IMR-90 (cell line): ENCODE results near the gene VIPR2. TPM values are rescaled to one million over a fixed set of nuclear protein-coding genes. Genes with fewer than 3 reads are reported as not detected.

Source experiments
- ATAC-seq: fragments of 200-7000 bp; cut with Tn5 transposase; 2 replicates; pipeline ENCODE4 v1.9.1; 2020; ENCODE audit warnings: low read depth, mild to moderate bottlenecking, moderate library complexity
- BruUV-seq: library from RNA; stranded (reverse); fragments of 400-500 nt; replicated peaks from 2 replicates; lab custom pipeline; 2021; lab: Mats Ljungman, UMichigan
- CTCF ChIA-PET: fragments of 300-600 bp; formaldehyde crosslinking; extraction: SDS; loops from one replicate; lab custom pipeline; 2021; ENCODE audit warnings: antibody characterized with exemption; lab: Yijun Ruan, JAX
- POLR2A ChIA-PET: fragments of 300-600 bp; sonication (Branson Sonifier 250); formaldehyde crosslinking; loops from one replicate; lab custom pipeline; 2022; ENCODE audit warnings: antibody characterized with exemption; ENCODE audit not compliant: unreplicated experiment; lab: Charles Lee
- DNase-seq: peaks from one replicate; pipeline ENCODE4 v3.0.0; 2013
- H2AFZ ChIP-seq: replicated peaks from 2 replicates; pipeline ENCODE3; 2013; ENCODE audit warnings: low read length, mild to moderate bottlenecking; ENCODE audit not compliant: poor library complexity
- H2AK5ac ChIP-seq: 2 replicates; pipeline ENCODE4 v1.6.1; 2013; ENCODE audit warnings: low read depth, low read length, inconsistent platforms
- H2AK9ac ChIP-seq: replicated peaks from 2 replicates; pipeline ENCODE3; 2013; ENCODE audit warnings: mild to moderate bottlenecking, low read depth, low read length, moderate library complexity; ENCODE audit not compliant: poor library complexity
- H2BK120ac ChIP-seq: 2 replicates; pipeline ENCODE4 v1.6.1; 2013; ENCODE audit warnings: low read depth, low read length, inconsistent platforms
- H2BK15ac ChIP-seq: 3 replicates; pipeline ENCODE4 v1.6.1; 2013; ENCODE audit warnings: low read depth, low read length, inconsistent platforms
- H2BK20ac ChIP-seq: 2 replicates; pipeline ENCODE4 v1.6.1; 2013; ENCODE audit warnings: low read depth, mild to moderate bottlenecking, inconsistent platforms, low read length, moderate library complexity
- H2BK5ac ChIP-seq: 2 replicates; pipeline ENCODE4 v1.6.1; 2013; ENCODE audit warnings: mild to moderate bottlenecking, low read depth, low read length, inconsistent platforms; ENCODE audit not compliant: poor library complexity, severe bottlenecking
- H3K14ac ChIP-seq: replicated peaks from 2 replicates; pipeline ENCODE4 v1.6.1; 2013; ENCODE audit warnings: low read depth, low read length, inconsistent platforms
- H3K18ac ChIP-seq: 2 replicates; pipeline ENCODE4 v1.6.1; 2013; ENCODE audit warnings: low read depth, low read length, control low read depth
- H3K23ac ChIP-seq: 2 replicates; pipeline ENCODE4 v1.6.1; 2013; ENCODE audit warnings: low read depth, low read length, inconsistent platforms
- H3K27ac ChIP-seq: 2 replicates; pipeline ENCODE4 v1.5.1; 2013; ENCODE audit warnings: mild to moderate bottlenecking, control low read depth, low read length; ENCODE audit not compliant: insufficient read depth
- H3K27me3 ChIP-seq: 2 replicates; pipeline ENCODE4 v1.6.1; 2013; ENCODE audit warnings: low read length; ENCODE audit not compliant: control insufficient read depth, insufficient read depth
- H3K36me3 ChIP-seq: 2 replicates; pipeline ENCODE4 v1.6.1; 2013; ENCODE audit warnings: low read length, mixed read lengths; ENCODE audit not compliant: control insufficient read depth, insufficient read depth
- H3K4ac ChIP-seq: 2 replicates; pipeline ENCODE4 v1.6.1; 2013; ENCODE audit warnings: low read depth, low read length, inconsistent platforms
- H3K4me1 ChIP-seq: 2 replicates; pipeline ENCODE4 v1.6.1; 2013; ENCODE audit warnings: low read length, mixed read lengths; ENCODE audit not compliant: control insufficient read depth, insufficient read depth
- H3K4me2 ChIP-seq: 2 replicates; pipeline ENCODE4 v1.6.1; 2013; ENCODE audit warnings: low read depth, mild to moderate bottlenecking, control low read depth, low read length, moderate library complexity
- H3K4me3 ChIP-seq: 2 replicates; pipeline ENCODE4 v1.5.1; 2013; ENCODE audit warnings: low read depth, mild to moderate bottlenecking, control low read depth, low read length, moderate library complexity; ENCODE audit not compliant: insufficient read depth
- H3K56ac ChIP-seq: 2 replicates; pipeline ENCODE4 v1.6.1; 2013; ENCODE audit warnings: low read length, inconsistent platforms; ENCODE audit not compliant: insufficient read depth; ENCODE audit errors: extremely low read depth
- H3K79me1 ChIP-seq, 2 experiments: 2 replicates each; pipeline ENCODE4 v1.6.1; 2013; ENCODE audit warnings: low read length in 2 of 2, inconsistent platforms in 1 of 2, low read depth in 1 of 2
- H3K9ac ChIP-seq: 2 replicates; pipeline ENCODE4 v1.6.1; 2013; ENCODE audit warnings: low read depth, low read length, control low read depth
- H3K9me1 ChIP-seq: 2 replicates; pipeline ENCODE4 v1.6.1; 2013; ENCODE audit warnings: low read length, inconsistent platforms; ENCODE audit not compliant: insufficient read depth
- H3K9me3 ChIP-seq: 2 replicates; pipeline ENCODE4 v1.6.1; 2013; ENCODE audit warnings: low read length; ENCODE audit not compliant: control insufficient read depth, insufficient read depth
- H4K20me1 ChIP-seq: 2 replicates; pipeline ENCODE4 v1.6.1; 2013; ENCODE audit warnings: low read length, inconsistent platforms; ENCODE audit not compliant: insufficient read depth
- H4K5ac ChIP-seq: 2 replicates; pipeline ENCODE4 v1.6.1; 2013; ENCODE audit warnings: mild to moderate bottlenecking, low read depth, low read length, control low read depth
- H4K8ac ChIP-seq, 2 experiments: 2 replicates each; pipeline ENCODE4 v1.6.1; 2013; ENCODE audit warnings: low read depth in 2 of 2, low read length in 2 of 2, control low read depth in 1 of 2, inconsistent platforms in 1 of 2
- H4K91ac ChIP-seq: 2 replicates; pipeline ENCODE4 v1.6.1; 2013; ENCODE audit warnings: low read depth, low read length, inconsistent platforms; ENCODE audit not compliant: insufficient read depth
- BHLHE40 ChIP-seq: fragments of 150-350 bp; IDR thresholded peaks from 2 replicates; pipeline ENCODE4 v1.6.1; 2016; ENCODE audit warnings: mild to moderate bottlenecking, low read depth, low read length
- CHD1 ChIP-seq: IDR thresholded peaks from 2 replicates; pipeline ENCODE4 v1.6.1; 2012; ENCODE audit warnings: low read depth, low read length, improper control_type of control experiment
- CTCF ChIP-seq: conservative IDR thresholded peaks from 2 replicates; pipeline ENCODE4 v1.5.1; 2012; ENCODE audit warnings: mild to moderate bottlenecking, low read depth, low read length, improper control_type of control experiment
- ELK1 ChIP-seq: fragments of 150-350 bp; IDR thresholded peaks from 2 replicates; pipeline ENCODE4 v1.6.1; 2016; ENCODE audit warnings: low read depth, mild to moderate bottlenecking, low read length, moderate library complexity, borderline replicate concordance
- MXI1 ChIP-seq: IDR thresholded peaks from 2 replicates; pipeline ENCODE4 v1.6.1; 2012; ENCODE audit warnings: low read depth, mild to moderate bottlenecking, low read length, moderate library complexity, borderline replicate concordance
- NFE2L2 ChIP-seq: fragments of 150-350 bp; IDR thresholded peaks from 2 replicates; pipeline ENCODE4 v1.6.1; 2016; ENCODE audit warnings: low read depth, mild to moderate bottlenecking, low read length
- RCOR1 ChIP-seq: IDR thresholded peaks from 2 replicates; pipeline ENCODE4 v1.6.1; 2012; ENCODE audit warnings: mild to moderate bottlenecking, low read length, improper control_type of control experiment; ENCODE audit not compliant: insufficient replicate concordance
- RFX5 ChIP-seq: IDR thresholded peaks from 2 replicates; pipeline ENCODE4 v1.8.0; 2012; ENCODE audit warnings: low read depth, mild to moderate bottlenecking, low read length, moderate library complexity
- WGBS, 2 experiments: methylation state at CpG; one replicate each; pipeline versions ENCODE4 v1.1.5 to v1.1.7; 2013; ENCODE audit warnings: missing lambda C conversion rate in 2 of 2; ENCODE audit not compliant: insufficient read length in 1 of 2; ENCODE audit errors: extremely low coverage in 2 of 2; 5-methylcytosine and 5-hydroxymethylcytosine counted together
- dilution Hi-C: fragments of 300-500 bp; cut with HindIII; formaldehyde crosslinking; loops from one replicate; pipeline ENCODE4 v1.14.3; 2018; ENCODE audit warnings: low sequenced_read_pairs; ENCODE audit not compliant: unreplicated experiment
- in situ Hi-C: fragments of 300-500 bp; cut with MboI; formaldehyde crosslinking; loops from 3 replicates; pipeline ENCODE4 v1.14.3; 2019; ENCODE audit warnings: low sequenced_read_pairs, inconsistent platforms, mixed read lengths
- intact Hi-C: fragments of 100-400 bp; cut with micrococcal nuclease; formaldehyde crosslinking; loops from 2 replicates; pipeline ENCODE4 v1.10.0; 2022
- polyA plus RNA-seq, 3 experiments: library from polyadenylated mRNA; depleted of rRNA; stranded (reverse); fragments of >200 nt; gene quantifications; 2 replicates each; pipeline ENCODE4 v1.2.3, GENCODE V29; 2012; ENCODE audit warnings: low replicate concordance in 1 of 3
- total RNA-seq: library from RNA; depleted of rRNA; stranded (reverse); fragments of >200 nt; gene quantifications from 2 replicates; pipeline ENCODE4 v1.2.3, GENCODE V29; 2012
- TF ChIP-seq, protein P1 (sequence below): fragments of 150-350 bp; IDR thresholded peaks from 2 replicates; pipeline ENCODE4 v1.6.1; 2017; ENCODE audit warnings: mild to moderate bottlenecking, antibody characterized with exemption, low read length, low read depth

VIPR2 gene
- total and polyA plus RNA-seq, 2 of the 4 experiments (the other 2 are of a cell fraction): not detected

GRCh38 chr7:159130820-159131219 is 13.8 kb downstream of the VIPR2 start:
- Histone ChIP-seq H3K14ac (no peak overlapping the region), H3K18ac (no peak overlapping the region), H2BK120ac (no peak overlapping the region), H2BK5ac (no peak overlapping the region), H3K9me3 (peaks cover 20% of the 10 kb centered on the region), H4K8ac (no peak overlapping the region), H3K9ac (no peak overlapping the region), H3K56ac (no peak overlapping the region), H3K23ac (no peak overlapping the region), H2AK9ac (no peak overlapping the region), H2AFZ (no peak overlapping the region), H3K36me3 (no peaks in the 10 kb centered on the region), H4K20me1 (no peaks in the 10 kb centered on the region), H4K91ac (no peak overlapping the region), H3K4ac (no peak overlapping the region), H3K4me2 (no peak overlapping the region), H2BK15ac (no peak overlapping the region), H3K4me3 (no peak overlapping the region), H2AK5ac (no peak overlapping the region), H3K79me1 (no peaks in the 10 kb centered on the region), H3K4me1 (no peaks in the 10 kb centered on the region), H2BK20ac (no peak overlapping the region), H3K27ac (no peak overlapping the region), H4K5ac (no peak overlapping the region), H3K9me1 (no peaks in the 10 kb centered on the region), H3K27me3 (no peaks in the 10 kb centered on the region)
- in situ Hi-C loops (no loop called here), intact Hi-C loops (no loop called here), dilution Hi-C loops (no loop called here)
- no peak for ATAC-seq
- DNase-seq: no peak
- TF ChIP-seq MXI1: no peak
- TF ChIP-seq BHLHE40: no peak
- TF ChIP-seq ELK1: no peak
- no peak for TF ChIP-seq NFE2L2
- TF ChIP-seq CHD1: no peak
- TF ChIP-seq, protein P1, sequence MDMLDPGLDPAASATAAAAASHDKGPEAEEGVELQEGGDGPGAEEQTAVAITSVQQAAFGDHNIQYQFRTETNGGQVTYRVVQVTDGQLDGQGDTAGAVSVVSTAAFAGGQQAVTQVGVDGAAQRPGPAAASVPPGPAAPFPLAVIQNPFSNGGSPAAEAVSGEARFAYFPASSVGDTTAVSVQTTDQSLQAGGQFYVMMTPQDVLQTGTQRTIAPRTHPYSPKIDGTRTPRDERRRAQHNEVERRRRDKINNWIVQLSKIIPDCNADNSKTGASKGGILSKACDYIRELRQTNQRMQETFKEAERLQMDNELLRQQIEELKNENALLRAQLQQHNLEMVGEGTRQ: no peak
- no peak for TF ChIP-seq RCOR1
- no peak for TF ChIP-seq CTCF
- TF ChIP-seq RFX5: no peak
- no TSS peak for BruUV-seq
- WGBS, 2 experiments: 37% methylated on average over 2 of the region's 8 CpGs; no CpG with 5 or more reads in 1 of the 2 experiments
- CTCF ChIA-PET: no interaction called here
- POLR2A ChIA-PET: no interaction called here
